KOPT-K1 (cell line): Measurements from ENCODE around the gene TRERF1.
A peak's percentile ranks its signal among the peaks of the same experiment; 100 is the strongest.

ENCODE experiments used
- H3K27ac ChIP-seq: fragments of 200-600 bp; sonication (generic); 2 replicates; pipeline ENCODE4 v1.5.1; 2016; ENCODE audit warnings: antibody characterized with exemption, mild to moderate bottlenecking, low read depth, low read length; ENCODE audit not compliant: poor library complexity, severe bottlenecking
- H3K36me3 ChIP-seq: fragments of 200-600 bp; sonication (generic); 2 replicates; pipeline ENCODE4 v1.5.1; 2017; ENCODE audit warnings: antibody characterized with exemption, mild to moderate bottlenecking, low read length, moderate library complexity; ENCODE audit not compliant: insufficient read depth
- H3K9me3 ChIP-seq: fragments of 200-600 bp; sonication (generic); 2 replicates; pipeline ENCODE4 v1.5.1; 2017; ENCODE audit warnings: antibody characterized with exemption, low read length, mild to moderate bottlenecking; ENCODE audit not compliant: insufficient read depth, poor library complexity, severe bottlenecking

The TRERF1 gene

DNA sequence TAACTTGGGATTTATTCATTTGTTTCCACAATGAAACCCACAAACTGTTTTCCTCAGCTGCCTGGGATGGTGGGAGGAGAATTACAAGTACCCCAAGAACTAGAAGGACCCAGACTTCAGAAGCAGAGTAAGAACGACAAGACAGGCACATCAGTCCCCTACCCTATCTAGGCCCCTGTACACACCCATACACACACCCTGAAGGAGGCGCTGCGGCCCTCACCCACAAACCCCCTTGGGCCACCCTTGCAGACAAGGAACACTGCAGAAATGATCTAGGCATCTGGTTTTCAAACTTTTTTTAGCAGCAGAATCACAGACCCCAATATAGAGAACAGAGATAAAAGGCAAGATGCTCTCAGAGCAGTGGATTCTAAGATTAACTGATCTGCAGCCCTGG, 55.0 kb downstream of the TRERF1 start:
- Histone ChIP-seq H3K9me3 (no peaks in the 10 kb centered on the region), H3K36me3 (no peaks in the 10 kb centered on the region), H3K27ac (no peak overlapping the region)

- H3K27ac ChIP-seq, result no peak overlapping the region
- no peaks in the 10 kb centered on the region for H3K9me3 ChIP-seq
- H3K36me3 ChIP-seq, result no peaks in the 10 kb centered on the region
Measured at GRCh38 chr6:42394881-42395620, 56.7 kb downstream of the TRERF1 start.

DNA sequence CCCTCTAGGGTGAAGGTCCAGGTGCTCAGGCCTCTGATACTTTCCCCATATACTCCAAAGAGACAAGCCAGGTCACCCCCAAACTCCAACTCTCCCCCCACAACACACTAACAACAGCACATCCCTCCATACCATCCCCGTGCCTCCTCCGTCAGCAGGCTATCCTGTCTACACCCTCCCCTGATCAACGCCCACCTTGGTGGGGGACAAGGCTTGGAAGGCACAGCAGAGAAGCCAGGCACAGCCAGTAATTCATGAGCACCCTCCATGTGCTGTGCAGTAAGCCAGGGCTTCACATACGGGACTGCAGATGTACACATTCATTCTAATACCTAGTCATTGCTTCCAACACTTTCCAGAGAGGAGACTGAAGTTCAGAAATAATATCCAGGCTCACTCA, 57.6 kb downstream of the TRERF1 start:
- Histone ChIP-seq H3K36me3 (no peaks in the 10 kb centered on the region), H3K27ac (no peak overlapping the region), H3K9me3 (no peaks in the 10 kb centered on the region)

GRCh38 chr6:42393339-42393738, 58.4 kb downstream of the TRERF1 start:
- H3K36me3 ChIP-seq, result no peaks in the 10 kb centered on the region
- H3K27ac ChIP-seq, result no peak overlapping the region
- no peaks in the 10 kb centered on the region for H3K9me3 ChIP-seq

- H3K36me3 ChIP-seq, result no peaks in the 10 kb centered on the region
- no peaks in the 10 kb centered on the region for H3K9me3 ChIP-seq
- H3K27ac ChIP-seq, result no peak overlapping the region
Measured at GRCh38 chr6:42392833-42393232, 58.9 kb downstream of the TRERF1 start.

DNA sequence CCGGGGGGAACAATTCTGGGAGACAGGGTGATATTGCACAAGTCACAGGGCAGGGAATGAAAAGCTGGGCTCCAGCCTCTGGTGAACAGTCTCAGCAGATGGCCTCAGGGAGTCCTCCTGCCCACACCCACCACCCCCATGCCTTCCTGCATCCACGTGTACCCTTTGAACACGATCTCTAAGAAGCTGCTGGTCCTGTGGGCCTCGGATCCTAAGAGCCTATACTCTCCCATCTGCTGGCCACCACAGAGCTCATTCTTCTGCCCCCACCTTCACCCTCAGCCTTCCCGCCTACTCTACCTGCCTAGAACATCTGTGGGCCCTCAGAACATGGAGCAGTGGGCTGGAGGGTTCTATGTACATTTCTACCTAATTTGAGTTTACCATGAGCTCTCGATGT, 60.3 kb downstream of the TRERF1 start:
- no peak overlapping the region for H3K27ac ChIP-seq
- no peaks in the 10 kb centered on the region for H3K9me3 ChIP-seq
- H3K36me3 ChIP-seq, result no peaks in the 10 kb centered on the region

- Histone ChIP-seq H3K36me3 (no peaks in the 10 kb centered on the region), H3K9me3 (no peaks in the 10 kb centered on the region), H3K27ac (peak overlapping the region; percentile 27)
Measured at GRCh38 chr6:42390228-42390934, 61.3 kb downstream of the TRERF1 start.

- H3K36me3 ChIP-seq, result no peaks in the 10 kb centered on the region
- H3K27ac ChIP-seq, result peak overlapping the region; percentile 27
- no peaks in the 10 kb centered on the region for H3K9me3 ChIP-seq
Measured at GRCh38 chr6:42389736-42390135, 62.0 kb downstream of the TRERF1 start.

DNA sequence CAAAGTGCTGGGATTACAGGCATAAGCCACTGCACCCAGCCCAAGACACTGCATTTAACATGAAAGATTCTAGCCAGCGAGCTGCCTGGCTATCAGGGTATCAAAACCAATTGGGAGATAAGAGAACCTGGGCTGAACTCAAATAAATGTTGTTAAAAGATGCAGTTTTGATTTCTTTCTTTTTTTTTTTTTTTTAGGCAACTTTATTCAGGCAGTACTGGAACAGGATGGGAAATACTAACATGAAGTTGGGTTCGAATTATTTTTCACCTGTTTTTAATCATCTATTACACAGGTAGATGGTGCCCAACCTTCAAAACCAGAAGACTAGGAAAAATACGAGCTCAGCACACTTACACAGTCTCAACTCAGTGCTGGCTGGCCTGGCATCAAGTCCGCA, 63.7 kb downstream of the TRERF1 start:
- no peaks in the 10 kb centered on the region for H3K9me3 ChIP-seq
- H3K27ac ChIP-seq, result no peak overlapping the region
- H3K36me3 ChIP-seq, result no peaks in the 10 kb centered on the region

DNA sequence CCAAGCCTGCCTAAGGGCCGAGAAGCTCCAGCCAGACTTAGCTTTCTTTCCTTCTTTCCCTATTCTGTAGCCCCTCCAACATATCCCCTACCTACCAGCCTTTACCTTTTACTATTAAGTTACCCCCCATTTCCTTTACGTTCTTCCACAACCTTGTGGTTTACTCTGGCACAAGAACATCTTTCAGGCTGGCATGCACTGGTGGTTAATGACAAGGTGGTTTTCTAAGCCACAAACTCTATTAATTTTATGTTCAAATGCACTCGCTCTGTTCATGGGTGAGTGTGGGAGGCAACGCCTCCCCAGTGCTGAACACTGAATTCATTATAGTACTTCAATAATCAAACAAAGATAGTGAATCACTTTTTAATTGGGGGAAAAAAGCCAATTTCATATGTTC, 64.4 kb downstream of the TRERF1 start:
- H3K36me3 ChIP-seq, result no peaks in the 10 kb centered on the region
- H3K27ac ChIP-seq, result no peak overlapping the region
- H3K9me3 ChIP-seq, result no peaks in the 10 kb centered on the region

GRCh38 chr6:42385339-42385738, 66.4 kb downstream of the TRERF1 start:
- H3K27ac ChIP-seq, result no peak overlapping the region

DNA sequence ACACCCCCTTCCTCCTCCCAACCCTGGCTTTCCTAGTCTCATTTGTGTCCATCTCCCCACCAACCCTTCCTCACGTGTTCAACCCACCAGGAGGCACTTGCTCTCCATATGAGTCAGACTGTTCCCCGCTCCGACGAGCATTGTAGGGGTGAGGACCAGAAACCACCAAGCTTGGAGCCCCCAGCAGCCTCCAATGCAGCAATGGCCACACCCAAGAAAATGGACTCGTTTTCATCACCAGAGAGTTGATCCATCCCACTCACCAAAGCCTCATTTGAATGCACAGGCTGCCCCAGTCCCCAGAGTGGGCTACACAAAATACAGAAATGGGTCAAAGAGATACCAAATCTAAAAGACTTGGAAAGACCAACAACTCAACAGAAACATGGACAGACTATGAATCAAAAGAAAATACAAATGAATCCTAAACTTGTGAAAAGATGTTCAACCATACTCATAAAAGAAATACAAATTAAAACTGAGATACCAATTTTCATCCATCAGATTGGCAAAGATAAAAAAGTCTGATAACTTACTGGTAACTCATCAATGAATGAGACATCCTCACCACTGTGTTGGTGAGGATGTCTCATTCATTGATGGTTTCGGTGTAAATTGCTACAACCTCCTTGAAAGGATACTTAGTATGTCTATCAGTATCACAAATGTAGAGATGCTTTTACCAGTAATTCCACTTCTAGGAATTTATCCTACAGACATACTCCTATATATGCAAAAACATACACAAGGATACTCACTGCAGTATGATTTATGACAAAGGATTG, 68.1 kb downstream of the TRERF1 start:
- H3K27ac ChIP-seq, result no peak overlapping the region
- no peaks in the 10 kb centered on the region for H3K36me3 ChIP-seq
- H3K9me3 ChIP-seq, result no peaks in the 10 kb centered on the region

More at GRCh38 chr6:42385339-42385738, 66.4 kb downstream of the TRERF1 start:
- Histone ChIP-seq H3K36me3 (no peaks in the 10 kb centered on the region), H3K9me3 (no peaks in the 10 kb centered on the region)

DNA sequence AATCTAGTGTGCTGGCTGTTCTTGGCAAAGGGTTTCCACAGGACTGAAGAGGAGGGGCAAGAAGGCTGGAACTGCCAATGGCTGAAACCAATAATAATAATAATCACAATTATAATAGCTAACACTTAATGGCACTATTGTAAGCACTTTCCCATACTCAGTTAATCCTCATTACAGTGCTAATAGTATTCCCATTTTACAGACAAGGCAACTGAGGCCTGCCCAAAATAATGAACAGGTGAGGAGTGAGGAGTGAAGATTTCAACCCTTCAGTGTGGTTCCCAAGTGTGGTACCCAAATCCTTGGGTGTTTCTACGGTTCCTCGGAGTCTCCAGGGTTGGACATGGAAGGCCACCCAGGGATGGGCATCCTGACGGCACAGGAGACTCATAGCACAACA, 69.9 kb downstream of the TRERF1 start:
- no peaks in the 10 kb centered on the region for H3K36me3 ChIP-seq
- H3K27ac ChIP-seq, result no peak overlapping the region

DNA sequence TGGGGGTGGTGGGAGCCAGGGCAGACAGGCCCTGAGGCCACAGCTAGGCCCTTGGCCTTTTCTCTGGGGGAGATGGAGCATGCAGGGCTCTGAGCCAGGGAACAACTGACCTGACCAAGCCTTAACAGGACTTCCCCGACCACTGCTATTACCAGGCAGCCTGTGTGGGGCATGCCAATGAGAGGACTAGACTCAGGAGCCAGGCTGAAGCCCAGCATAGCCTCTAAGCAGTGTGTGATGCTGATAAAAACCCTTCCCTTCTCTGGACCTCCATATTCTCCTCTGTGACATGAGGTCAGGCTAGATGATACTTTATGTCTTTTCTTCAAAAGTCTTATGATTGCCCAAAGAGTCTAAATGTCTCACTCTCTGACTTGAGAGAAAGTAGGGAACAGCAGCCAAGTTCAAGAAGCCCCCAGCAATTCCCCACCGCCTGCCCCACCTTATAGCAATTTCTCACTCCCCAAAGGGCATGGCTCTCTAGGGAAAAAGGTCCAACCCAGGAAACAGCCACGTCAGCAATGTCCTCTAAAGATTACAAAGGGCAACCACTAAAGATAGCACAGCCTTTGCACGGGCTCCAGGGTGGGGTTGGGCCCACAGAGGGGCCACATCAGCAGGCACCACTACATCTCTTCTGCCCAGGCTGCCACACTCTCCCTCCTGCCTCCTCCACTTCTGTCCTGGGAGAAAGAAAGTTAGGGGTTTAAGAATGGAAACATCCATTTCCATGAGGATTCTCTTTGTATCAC, 71.3 kb downstream of the TRERF1 start:
- Histone ChIP-seq H3K27ac (no peak overlapping the region), H3K36me3 (no peaks in the 10 kb centered on the region), H3K9me3 (no peaks in the 10 kb centered on the region)

More for the DNA sequence above, 69.9 kb downstream of the TRERF1 start:
- no peaks in the 10 kb centered on the region for H3K9me3 ChIP-seq

DNA sequence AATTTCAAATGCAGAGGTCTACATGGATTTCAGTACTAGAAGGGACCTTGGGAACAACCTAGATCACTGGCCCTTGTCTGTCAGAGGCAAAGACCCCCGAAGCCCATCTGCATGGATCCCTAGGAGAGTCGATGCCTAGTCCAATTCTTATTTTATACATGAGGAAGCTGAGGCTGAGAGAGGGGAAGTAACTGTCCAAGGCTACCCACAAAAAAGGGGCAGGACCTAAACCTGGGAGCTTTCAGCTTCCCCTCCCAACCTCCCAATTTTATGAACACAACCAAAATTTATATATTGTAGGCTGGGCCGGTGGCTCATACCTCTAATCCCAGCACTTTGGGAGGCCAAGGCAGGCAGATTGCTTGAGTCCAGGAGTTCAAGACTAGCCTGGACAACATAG, 73.2 kb downstream of the TRERF1 start:
- Histone ChIP-seq H3K9me3 (no peaks in the 10 kb centered on the region), H3K36me3 (no peaks in the 10 kb centered on the region), H3K27ac (no peak overlapping the region)
